ENCODE results near the gene SDHD.

The SDHD gene

GRCh38 chr11:112106070-112106469, 19.4 kb downstream of the SDHD start:
- DNase-seq, result no peak

- DNase-seq, result peak; percentile 73
Measured at GRCh38 chr11:112113539-112114457, 27.1 kb downstream of the SDHD start.

- DNase-seq, result no peak
Measured at GRCh38 chr11:112114460-112114859, 27.8 kb downstream of the SDHD start.

- peak; percentile 70 for DNase-seq
Measured at GRCh38 chr11:112115386-112115785, 28.7 kb downstream of the SDHD start.

GRCh38 chr11:112118176-112118575, 31.5 kb downstream of the SDHD start:
- no peak for DNase-seq

- no peak for DNase-seq
Measured at GRCh38 chr11:112121981-112122615, 35.4 kb downstream of the SDHD start.

GRCh38 chr11:112123129-112123528, 36.5 kb downstream of the SDHD start:
- no peak for DNase-seq

GRCh38 chr11:112127056-112127455, 40.4 kb downstream of the SDHD start:
- no peak for DNase-seq

GRCh38 chr11:112128483-112129121, 41.9 kb downstream of the SDHD start:
- DNase-seq, result peak; percentile 7

- DNase-seq, result no peak
Measured at GRCh38 chr11:112129656-112130055, 43.0 kb downstream of the SDHD start.

- no peak for DNase-seq
Measured at GRCh38 chr11:112132737-112133136, 46.1 kb downstream of the SDHD start.

GRCh38 chr11:112134473-112134872, 47.8 kb downstream of the SDHD start:
- no peak for DNase-seq

GRCh38 chr11:112143597-112143996, 56.9 kb downstream of the SDHD start:
- no peak for DNase-seq
